ENCODE data around the gene IFITM2.
"Not testable (repeated sequence)": the region's sequence is repeated elsewhere in the genome, so short reads cannot be mapped to it uniquely, and the experiment has no call there.

IFITM2 gene

GRCh38 chr11:327581-327923, 19.9 kb downstream of the IFITM2 start:
- no peak for DNase-seq

- DNase-seq, result no peak
Observed at GRCh38 chr11:328012-328411, 20.4 kb downstream of the IFITM2 start.

- DNase-seq, result not testable (repeated sequence)
Observed at GRCh38 chr11:328516-329100, 21.0 kb downstream of the IFITM2 start.

GRCh38 chr11:329886-330253, 22.3 kb downstream of the IFITM2 start:
- no peak for DNase-seq

GRCh38 chr11:330307-330693, 22.7 kb downstream of the IFITM2 start:
- no peak for DNase-seq

GRCh38 chr11:330694-331357, 23.2 kb downstream of the IFITM2 start:
- no peak for DNase-seq

- no peak for DNase-seq
Observed at GRCh38 chr11:331358-332060, 23.9 kb downstream of the IFITM2 start.

- no peak for DNase-seq
Observed at GRCh38 chr11:332651-333480, 25.2 kb downstream of the IFITM2 start.

GRCh38 chr11:333616-334263, 26.1 kb downstream of the IFITM2 start:
- not testable (repeated sequence) for DNase-seq

GRCh38 chr11:334264-334994, 26.8 kb downstream of the IFITM2 start:
- no peak for DNase-seq

GRCh38 chr11:335779-336658, 28.4 kb downstream of the IFITM2 start:
- DNase-seq, result peak in 1 of 2 donors; percentile 27

- DNase-seq, result no peak
Observed at GRCh38 chr11:336659-337198, 29.1 kb downstream of the IFITM2 start.

- DNase-seq, result no peak
Observed at GRCh38 chr11:337711-338110, 30.1 kb downstream of the IFITM2 start.

GRCh38 chr11:339963-340362, 32.3 kb downstream of the IFITM2 start:
- DNase-seq, result no peak

GRCh38 chr11:340539-341512, 33.2 kb downstream of the IFITM2 start:
- DNase-seq, result no peak

- no peak for DNase-seq
Observed at GRCh38 chr11:342328-342727, 34.7 kb downstream of the IFITM2 start.

GRCh38 chr11:344836-345578, 37.4 kb downstream of the IFITM2 start:
- DNase-seq, result no peak

GRCh38 chr11:346529-346928, 38.9 kb downstream of the IFITM2 start:
- no peak for DNase-seq

Measured in inflammatory macrophage treated with lipopolysaccharide for 1 hour (primary cell).